Naive thymus-derived CD4-positive, alpha-beta T cell (primary cell): ENCODE results near the gene TBX2. TPM values are rescaled to one million over a fixed set of nuclear protein-coding genes. Genes with fewer than 3 reads are reported as not detected.

Experiments
- ATAC-seq: fragments of 150-1000 bp; cut with Tn5 transposase; 2 replicates; pipeline ENCODE4 v1.10.0; 2021; ENCODE audit warnings: mild to moderate bottlenecking, moderate library complexity
- CTCF ChIA-PET: fragments of 350-600 bp; sonication (Branson Sonifier 250); formaldehyde crosslinking; loops from one replicate; lab custom pipeline; 2021; ENCODE audit warnings: antibody characterized with exemption; lab: Charles Lee
- POLR2A ChIA-PET: fragments of 350-600 bp; sonication (Branson Sonifier 250); formaldehyde crosslinking; loops from one replicate; lab custom pipeline; 2021; ENCODE audit warnings: antibody characterized with exemption, inconsistent platforms; lab: Charles Lee
- DNase-seq, 9 donors: peaks; one replicate each; pipeline versions ENCODE4 v3.0.0 to v3.0.0-alpha.2; 2020 to 2022; ENCODE audit warnings: mixed read lengths in 1 of 9
- H3K27ac ChIP-seq: one replicate; pipeline ENCODE4 v1.7.0; 2013; ENCODE audit warnings: mild to moderate bottlenecking, low read depth, low read length, moderate library complexity
- H3K27me3 ChIP-seq, 2 donors: one replicate each; pipeline ENCODE4 v1.7.0; 2013; ENCODE audit warnings: low read length in 2 of 2, mild to moderate bottlenecking in 2 of 2, moderate library complexity in 2 of 2; ENCODE audit not compliant: control insufficient read depth in 2 of 2, insufficient read depth in 2 of 2
- H3K36me3 ChIP-seq, 3 experiments: 1 replicate in 2 of 3; 2 replicates in 1 of 3; pipeline ENCODE4 v1.7.0; 2013; ENCODE audit warnings: low read length in 3 of 3, mild to moderate bottlenecking in 3 of 3, moderate library complexity in 1 of 3; ENCODE audit not compliant: insufficient read depth in 3 of 3, control insufficient read depth in 2 of 3
- H3K4me1 ChIP-seq, 2 donors: one replicate each; pipeline ENCODE4 v1.7.0; 2013; ENCODE audit warnings: low read length in 2 of 2, mild to moderate bottlenecking in 2 of 2, moderate library complexity in 1 of 2; ENCODE audit not compliant: control insufficient read depth in 2 of 2, insufficient read depth in 2 of 2
- H3K4me3 ChIP-seq: 2 replicates; pipeline ENCODE4 v1.7.0; 2013; ENCODE audit warnings: mild to moderate bottlenecking, low read length
- H3K9me3 ChIP-seq, 3 experiments: 1 replicate in 2 of 3; 2 replicates in 1 of 3; pipeline ENCODE4 v1.7.0; 2013; ENCODE audit warnings: low read length in 3 of 3; ENCODE audit not compliant: control insufficient read depth in 2 of 3
- H3K27ac Mint-ChIP-seq, 9 donors: one replicate each; pipeline ENCODE4 v1.8.0; 2020 to 2022; ENCODE audit warnings: mixed read lengths in 9 of 9, mild to moderate bottlenecking in 8 of 9, moderate library complexity in 5 of 9, inconsistent platforms in 2 of 9
- H3K27me3 Mint-ChIP-seq, 5 donors: one replicate each; pipeline ENCODE4 v1.8.0; 2021 to 2022; ENCODE audit warnings: mixed read lengths in 5 of 5, mild to moderate bottlenecking in 1 of 5
- H3K36me3 Mint-ChIP-seq, 5 donors: one replicate each; pipeline ENCODE4 v1.8.0; 2020 to 2022; ENCODE audit warnings: mixed read lengths in 5 of 5, mild to moderate bottlenecking in 3 of 5, inconsistent platforms in 1 of 5
- H3K4me1 Mint-ChIP-seq, 7 donors: one replicate each; pipeline ENCODE4 v1.8.0; 2020 to 2022; ENCODE audit warnings: mixed read lengths in 7 of 7, mild to moderate bottlenecking in 3 of 7, inconsistent platforms in 1 of 7
- H3K4me3 Mint-ChIP-seq, 10 donors: one replicate each; pipeline ENCODE4 v1.8.0; 2020 to 2022; ENCODE audit warnings: mild to moderate bottlenecking in 10 of 10, mixed read lengths in 10 of 10, moderate library complexity in 6 of 10, inconsistent platforms in 2 of 10
- H3K9me3 Mint-ChIP-seq, 11 donors: one replicate each; pipeline ENCODE4 v1.8.0; 2020 to 2022; ENCODE audit warnings: mixed read lengths in 11 of 11, mild to moderate bottlenecking in 4 of 11, inconsistent platforms in 1 of 11, moderate library complexity in 1 of 11
- intact Hi-C, 2 donors: fragments of 100-400 bp; cut with micrococcal nuclease; formaldehyde crosslinking; loops; one replicate each; pipeline ENCODE4 v1.15.1; 2023
- polyA plus RNA-seq, 2 donors: library from polyadenylated mRNA; unstranded; fragments of 300-500 nt; fragmentation: Illumina TruSeq; gene quantifications; one replicate each; pipeline ENCODE4 v1.2.3, GENCODE V29; 2021
- total RNA-seq, 6 experiments: library from RNA in 5 of 6; stranded (reverse) in 5 of 6; gene quantifications; 1 replicate in 5 of 6; 2 replicates in 1 of 6; pipeline ENCODE4 v1.2.3 and lab custom pipeline; 2021 to 2026

TBX2 gene
- total RNA-seq (not detected), polyA plus RNA-seq (not detected), total RNA-seq (lab: John Stamatoyannopoulos, UW) (not detected)

DNA sequence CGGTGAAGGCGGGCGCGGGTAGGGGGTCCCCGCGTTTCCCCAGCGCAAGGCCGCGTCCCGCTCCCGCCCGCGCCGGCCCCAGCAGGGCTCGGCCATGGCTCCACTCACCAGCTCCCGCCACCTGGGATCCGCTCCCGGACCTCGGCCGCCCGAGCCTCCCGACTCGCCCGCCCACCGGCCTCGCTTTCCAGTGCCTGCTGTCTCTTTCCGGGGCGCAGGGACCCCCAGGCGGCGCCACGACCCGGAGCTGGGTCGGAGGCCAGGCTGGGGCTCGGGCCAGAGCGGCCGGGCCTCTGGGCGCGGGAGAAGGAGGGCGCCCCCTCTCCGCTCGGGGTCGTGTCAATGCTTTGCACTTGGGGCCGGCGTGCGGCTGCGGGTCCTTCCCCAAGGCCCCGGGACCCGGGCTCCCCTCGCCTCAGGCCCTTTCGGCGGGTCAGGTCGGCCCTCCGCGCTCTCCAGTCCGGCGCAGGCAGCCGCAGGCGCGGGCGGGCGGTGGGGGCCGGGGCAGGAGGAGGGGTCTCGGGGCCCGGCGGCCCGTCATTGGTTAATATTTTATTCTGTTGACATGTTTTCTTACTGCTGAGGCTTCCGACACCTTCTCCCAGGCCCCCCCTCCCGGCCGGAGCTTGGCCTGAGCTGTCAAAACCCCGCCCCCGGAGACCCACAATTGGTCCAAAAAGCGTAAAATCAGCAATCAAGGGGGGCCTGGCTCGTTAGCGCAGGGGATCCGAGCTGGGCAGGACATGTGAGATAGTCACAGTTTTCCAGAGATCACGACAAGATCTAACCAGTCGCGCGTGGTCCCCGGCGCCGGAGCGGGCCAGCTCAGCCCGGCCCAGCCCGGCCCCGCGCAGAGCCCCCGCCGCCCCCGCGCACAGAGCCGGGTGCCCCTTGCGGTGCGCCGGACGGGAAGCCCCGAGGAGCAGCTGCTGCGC, at the start of gene TBX2:
Gene TBX2, plus strand, starts transcription at position 713 of the 935 bp plus-strand sequence. CDS start 334 bp downstream, outside the sequence.
- ChIA-PET CTCF (no interaction called here), POLR2A (no interaction called here)
- no peak for DNase-seq
- peaks cover 0 to 4% (median 0%) of the 10 kb centered on the region in 11 donors for H3K9me3 Mint-ChIP-seq
- peak within 1 kb of the TSS in 1 of 9 donors; percentile 85 for H3K27ac Mint-ChIP-seq
- Histone ChIP-seq H3K4me1 (peaks cover 12 to 36% of the 10 kb centered on the region in 2 donors), H3K4me3 (no peak within 1 kb of the TSS), H3K27ac (no peak within 1 kb of the TSS), H3K36me3 (no peaks in the 10 kb centered on the region), H3K27me3 (peaks cover 0 to 31% of the 10 kb centered on the region in 2 donors), H3K9me3 (no peaks in the 10 kb centered on the region)
- intact Hi-C loops: no loop called here
- H3K27me3 Mint-ChIP-seq: peaks cover 53 to 70% (median 62%) of the 10 kb centered on the region in 5 donors
- no peak for ATAC-seq
- H3K4me3 Mint-ChIP-seq: peak within 1 kb of the TSS; percentile 64 to 84 (median 78)
- H3K36me3 Mint-ChIP-seq: peaks cover 0 to 3% (median 0%) of the 10 kb centered on the region in 5 donors
- H3K4me1 Mint-ChIP-seq: peaks cover 27 to 50% (median 44%) of the 10 kb centered on the region in 7 donors

DNA sequence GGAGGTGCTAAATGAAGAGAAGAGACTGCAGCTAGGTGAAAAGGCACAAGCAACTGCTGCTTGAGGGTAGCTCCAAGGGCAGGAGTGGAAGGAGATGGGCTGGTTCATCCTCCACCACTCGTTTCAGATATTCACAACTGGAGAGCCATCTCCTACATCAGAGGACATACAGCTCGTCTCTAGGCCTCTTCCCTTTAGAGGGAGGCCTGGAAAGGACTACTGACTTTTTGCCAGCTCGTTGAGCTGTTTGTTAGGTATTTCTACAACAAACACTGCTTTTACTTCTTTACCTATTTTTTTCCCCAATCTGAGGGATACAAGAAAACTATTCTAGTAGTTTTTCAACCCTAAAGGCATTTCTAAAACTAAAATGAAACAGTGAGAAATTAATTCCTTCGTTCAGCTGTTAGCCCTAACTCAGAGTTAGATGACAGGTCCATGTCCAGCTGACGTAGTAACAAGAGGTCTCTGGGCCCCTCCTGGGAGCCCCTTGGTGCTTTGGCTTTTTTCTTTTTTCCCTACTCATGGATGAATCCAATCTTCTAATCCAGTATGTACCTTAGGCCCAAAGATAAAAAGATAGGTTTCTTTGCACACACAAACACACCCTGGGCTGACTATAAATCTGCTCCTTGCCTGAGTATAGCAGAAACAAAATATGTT, 47.8 kb upstream of the TBX2 start:
- ChIA-PET POLR2A (no interaction called here), CTCF (no interaction called here)
- Mint-ChIP-seq H3K36me3 (no peaks in the 10 kb centered on the region), H3K9me3 (no peaks in the 10 kb centered on the region), H3K27me3 (no peaks in the 10 kb centered on the region), H3K4me3 (no peak overlapping the region), H3K4me1 (no peaks in the 10 kb centered on the region), H3K27ac (no peak overlapping the region)
- Histone ChIP-seq H3K36me3 (no peaks in the 10 kb centered on the region), H3K27me3 (no peaks in the 10 kb centered on the region), H3K9me3 (no peaks in the 10 kb centered on the region), H3K4me1 (no peaks in the 10 kb centered on the region), H3K4me3 (no peak overlapping the region), H3K27ac (no peak overlapping the region)
- DNase-seq (no peak), ATAC-seq (no peak)
- intact Hi-C loops: no loop called here

DNA sequence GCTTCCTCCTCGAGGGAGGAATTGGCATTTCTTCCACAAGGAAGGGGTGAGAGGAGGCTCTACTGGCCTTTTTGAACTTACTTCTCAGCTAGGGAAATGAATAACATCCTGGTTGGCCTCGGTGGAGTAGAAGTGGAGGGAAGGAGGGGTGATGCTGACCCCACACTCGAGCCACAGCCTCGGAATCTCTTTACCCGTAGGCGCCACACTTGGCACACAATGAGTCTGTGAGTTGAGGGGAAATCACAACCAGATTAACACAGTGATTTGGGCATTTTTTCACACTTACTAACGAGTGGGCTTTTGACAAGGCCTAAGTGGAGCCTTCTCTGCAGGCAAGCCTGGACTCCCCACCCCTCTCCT, 47.3 kb upstream of the TBX2 start:
- H3K9me3 ChIP-seq: no peaks in the 10 kb centered on the region
- H3K27me3 ChIP-seq: no peaks in the 10 kb centered on the region
- intact Hi-C loops: no loop called here
- Mint-ChIP-seq H3K27ac (no peak overlapping the region), H3K27me3 (no peaks in the 10 kb centered on the region), H3K9me3 (no peaks in the 10 kb centered on the region), H3K4me1 (no peaks in the 10 kb centered on the region), H3K4me3 (no peak overlapping the region), H3K36me3 (no peaks in the 10 kb centered on the region)
- DNase-seq (no peak), ATAC-seq (no peak)
- ChIA-PET CTCF (no interaction called here), POLR2A (no interaction called here)
- H3K4me1 ChIP-seq: no peaks in the 10 kb centered on the region
- no peak overlapping the region for H3K27ac ChIP-seq
- H3K4me3 ChIP-seq: no peak overlapping the region
- H3K36me3 ChIP-seq: no peaks in the 10 kb centered on the region

DNA sequence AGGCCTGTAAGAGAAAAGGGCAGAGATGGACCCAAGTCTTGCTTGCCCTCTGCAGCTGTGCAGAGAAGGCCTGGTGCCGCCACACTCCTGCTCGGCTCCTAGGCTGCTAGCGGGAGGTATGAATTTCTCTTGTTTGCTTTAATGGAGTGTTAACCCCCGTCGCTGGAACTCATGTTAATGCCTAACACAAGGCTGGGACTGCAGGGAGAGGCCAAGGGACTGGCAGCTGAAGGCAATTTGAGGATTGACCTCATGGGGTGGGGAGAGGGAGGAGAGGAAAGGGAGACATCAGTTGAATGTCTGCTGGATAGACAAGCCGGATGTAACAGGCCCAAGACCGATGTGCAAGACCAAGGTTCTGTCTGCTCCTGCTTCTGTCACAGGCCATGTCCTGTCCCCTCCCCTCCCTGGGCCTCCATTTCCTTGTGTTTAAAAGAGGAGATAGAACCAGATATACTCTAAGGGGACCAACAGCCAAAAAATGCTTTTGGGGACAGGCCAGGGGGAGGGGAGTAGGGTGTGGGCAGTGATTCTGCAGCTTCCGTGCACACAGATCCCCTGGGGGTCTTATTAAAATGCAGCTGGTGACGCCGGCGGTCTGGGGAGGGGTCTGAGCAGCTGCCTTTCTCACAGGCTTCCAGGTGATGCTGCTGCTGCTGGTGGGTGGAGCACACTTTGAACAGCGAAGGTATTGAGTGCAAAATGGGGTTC, 46.7 kb upstream of the TBX2 start:
- Mint-ChIP-seq H3K27me3 (no peaks in the 10 kb centered on the region), H3K9me3 (no peaks in the 10 kb centered on the region), H3K36me3 (no peaks in the 10 kb centered on the region), H3K27ac (no peak overlapping the region), H3K4me1 (no peaks in the 10 kb centered on the region), H3K4me3 (no peak overlapping the region)
- Histone ChIP-seq H3K4me1 (no peaks in the 10 kb centered on the region), H3K27ac (no peak overlapping the region), H3K4me3 (no peak overlapping the region), H3K36me3 (no peaks in the 10 kb centered on the region), H3K27me3 (no peaks in the 10 kb centered on the region), H3K9me3 (no peaks in the 10 kb centered on the region)
- ATAC-seq: no peak
- no peak for DNase-seq
- intact Hi-C loops: no loop called here
- CTCF ChIA-PET: no interaction called here
- POLR2A ChIA-PET: no interaction called here

DNA sequence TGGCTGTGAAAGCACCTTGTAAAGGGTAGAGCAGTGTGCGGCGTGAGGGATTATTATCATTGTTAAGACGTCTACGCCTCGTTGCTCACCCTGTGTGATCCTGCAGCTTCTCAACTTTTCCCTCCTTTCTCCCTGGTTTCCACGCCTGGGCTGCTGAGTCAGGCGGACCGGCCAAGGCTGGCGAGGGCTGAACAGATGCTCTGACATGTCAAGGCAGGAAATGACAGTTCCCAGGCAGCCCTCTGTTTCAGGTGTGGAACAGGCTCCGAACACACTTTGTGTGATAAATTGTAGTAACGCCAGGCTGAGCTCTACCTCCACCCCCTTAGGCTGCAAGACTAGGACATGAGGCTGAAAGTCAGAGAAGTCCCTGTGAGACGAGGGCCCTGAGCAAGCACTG, 46.0 kb upstream of the TBX2 start:
- no peak for ATAC-seq
- intact Hi-C loops: no loop called here

DNA sequence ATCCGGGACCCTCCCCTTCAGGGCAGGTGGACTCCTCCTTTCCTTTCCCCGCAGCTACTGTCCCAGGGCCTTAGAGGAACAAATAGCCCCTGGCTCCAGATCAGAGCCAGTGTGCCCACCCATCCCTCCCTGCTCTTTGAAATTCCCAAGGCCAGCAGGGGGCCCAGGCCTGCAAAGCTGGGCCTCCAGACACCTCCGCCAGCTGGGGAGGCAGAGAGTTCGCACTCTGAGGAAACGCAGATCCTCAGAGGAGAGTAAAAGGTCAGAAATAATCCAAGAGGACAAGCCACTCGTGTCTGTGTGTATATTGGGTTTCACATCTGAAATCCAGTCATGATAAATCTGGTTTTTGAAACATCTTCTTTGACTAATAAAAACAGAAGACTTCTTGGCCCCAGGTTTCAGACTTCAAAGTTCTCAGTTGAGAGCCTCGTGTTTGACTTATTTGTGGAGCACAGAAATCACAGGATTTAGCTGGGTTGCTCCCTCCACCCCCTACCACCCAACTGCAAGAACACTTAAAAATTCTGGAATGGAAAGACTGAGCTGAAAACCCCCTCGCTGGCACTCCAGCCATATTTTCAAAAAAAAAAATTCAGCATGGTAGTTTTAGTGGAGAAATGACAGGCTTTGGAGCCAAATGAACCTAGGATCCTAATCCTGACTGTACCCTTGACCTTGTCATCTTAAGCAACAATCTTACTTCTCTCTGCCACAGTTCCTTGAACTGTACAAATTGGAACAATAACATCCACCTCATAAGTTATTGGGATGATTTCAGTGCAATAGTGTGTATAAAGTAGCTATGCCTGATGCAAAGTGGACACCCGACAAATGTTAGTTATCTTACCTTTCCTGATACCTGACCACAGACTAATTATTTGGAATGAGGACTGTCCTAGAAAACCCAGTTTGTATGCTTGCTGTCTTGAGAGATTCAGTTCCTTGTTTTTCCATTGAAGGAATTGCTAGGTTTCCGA, 44.5 kb upstream of the TBX2 start:
- Mint-ChIP-seq H3K36me3 (no peaks in the 10 kb centered on the region), H3K27ac (no peak overlapping the region)

More for the DNA sequence above, 46.0 kb upstream of the TBX2 start:
- no peak for DNase-seq
- H3K36me3 ChIP-seq: no peaks in the 10 kb centered on the region
- ChIA-PET POLR2A (no interaction called here), CTCF (no interaction called here)
- no peak overlapping the region for H3K27ac Mint-ChIP-seq
- no peaks in the 10 kb centered on the region for H3K9me3 Mint-ChIP-seq
- H3K4me1 Mint-ChIP-seq: no peaks in the 10 kb centered on the region
- no peaks in the 10 kb centered on the region for H3K27me3 Mint-ChIP-seq
- H3K4me3 Mint-ChIP-seq: no peak overlapping the region
- H3K4me1 ChIP-seq: no peaks in the 10 kb centered on the region
- no peak overlapping the region for H3K27ac ChIP-seq
- no peaks in the 10 kb centered on the region for H3K9me3 ChIP-seq
- H3K27me3 ChIP-seq: no peaks in the 10 kb centered on the region
- no peak overlapping the region for H3K4me3 ChIP-seq
- no peaks in the 10 kb centered on the region for H3K36me3 Mint-ChIP-seq

More for the DNA sequence above, 44.5 kb upstream of the TBX2 start:
- no peaks in the 10 kb centered on the region for H3K9me3 ChIP-seq
- no peak overlapping the region for H3K4me3 ChIP-seq
- Mint-ChIP-seq H3K27me3 (no peaks in the 10 kb centered on the region), H3K4me1 (no peaks in the 10 kb centered on the region), H3K4me3 (no peak overlapping the region), H3K9me3 (no peaks in the 10 kb centered on the region)
- H3K4me1 ChIP-seq: no peaks in the 10 kb centered on the region
- H3K27ac ChIP-seq: no peak overlapping the region
- intact Hi-C loops: no loop called here
- H3K27me3 ChIP-seq: no peaks in the 10 kb centered on the region
- no peaks in the 10 kb centered on the region for H3K36me3 ChIP-seq
- ChIA-PET POLR2A (no interaction called here), CTCF (no interaction called here)
- DNase-seq (no peak), ATAC-seq (no peak)
